Neural progenitor cell (in vitro differentiated cells): ENCODE data around the gene TIMP3.
"Not testable (repeated sequence)": the region's sequence is repeated elsewhere in the genome, so short reads cannot be mapped to it uniquely, and the experiment has no call there.

Experiments
- CTCF ChIP-seq: fragments of 200-600 bp; sonication (generic); IDR thresholded peaks from 2 replicates; pipeline ENCODE4 v1.5.1; 2017; ENCODE audit warnings: antibody characterized with exemption, mild to moderate bottlenecking
- EZH2 ChIP-seq: fragments of 200-600 bp; sonication (generic); IDR thresholded peaks from 2 replicates; pipeline ENCODE4 v1.6.1; 2017; ENCODE audit warnings: antibody characterized with exemption, mild to moderate bottlenecking, moderate library complexity
- EZH2phosphoT487 ChIP-seq: fragments of 200-600 bp; sonication (generic); IDR thresholded peaks from 2 replicates; pipeline ENCODE4 v1.6.1; 2017; ENCODE audit warnings: antibody characterized with exemption

- TF ChIP-seq CTCF, EZH2phosphoT487, EZH2: not testable (repeated sequence)
Measured at GRCh38 chr22:32757086-32757762, 44.3 kb upstream of the TIMP3 start.
